Epithelial cell of prostate (primary cell): ENCODE measurements around the gene EPC1.
"Not testable (repeated sequence)": the region's sequence is repeated elsewhere in the genome, so short reads cannot be mapped to it uniquely, and the experiment has no call there.

Experiments
- DNase-seq: peaks from one replicate; pipeline ENCODE4 v3.0.0-alpha.2; 2011; ENCODE audit warnings: low read depth, low spot score
- H3K27ac ChIP-seq: fragments of 450-650 bp; 2 replicates; pipeline ENCODE4 v1.5.1; 2017; ENCODE audit warnings: mild to moderate bottlenecking

The EPC1 gene

DNA sequence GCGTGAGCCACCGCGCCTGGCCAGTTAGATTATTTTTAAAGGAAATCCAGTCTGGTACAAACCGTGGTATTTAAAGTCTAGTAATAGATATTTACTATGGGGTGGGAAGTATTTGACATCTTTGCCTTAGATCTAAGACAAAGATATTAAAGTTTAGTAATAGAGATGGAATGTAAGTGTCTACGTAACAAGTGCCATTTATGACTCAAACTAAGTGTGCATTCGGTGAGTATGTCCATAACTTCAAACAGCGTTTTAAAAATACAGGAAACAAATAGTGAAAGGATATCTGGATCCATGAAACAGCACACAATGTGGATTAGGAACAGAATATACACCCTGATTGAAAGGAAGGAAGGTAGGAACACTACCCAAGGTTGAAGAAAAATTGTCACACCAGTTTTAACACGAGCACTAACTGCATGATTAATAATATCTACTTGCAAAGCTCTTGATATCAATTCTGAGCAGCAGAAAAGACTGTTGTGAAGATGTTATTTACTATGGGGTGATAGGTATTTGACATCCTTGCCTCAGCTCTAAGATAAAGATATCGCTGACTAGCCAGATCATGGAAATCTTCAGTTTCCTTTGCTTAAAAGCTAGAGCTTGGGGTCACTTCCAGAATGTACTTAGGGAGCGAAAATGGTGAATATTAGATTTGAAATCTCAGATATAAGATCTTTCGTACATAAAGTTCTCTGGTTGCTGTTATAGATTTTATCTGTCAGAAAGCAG lies 48.7 kb downstream of the EPC1 start:
- DNase-seq: peak; percentile 29
- H3K27ac ChIP-seq: peak overlapping the region; percentile 62

GRCh38 chr10:32295027-32295426 lies 51.9 kb downstream of the EPC1 start:
- DNase-seq: no peak
- no peak overlapping the region for H3K27ac ChIP-seq

DNA sequence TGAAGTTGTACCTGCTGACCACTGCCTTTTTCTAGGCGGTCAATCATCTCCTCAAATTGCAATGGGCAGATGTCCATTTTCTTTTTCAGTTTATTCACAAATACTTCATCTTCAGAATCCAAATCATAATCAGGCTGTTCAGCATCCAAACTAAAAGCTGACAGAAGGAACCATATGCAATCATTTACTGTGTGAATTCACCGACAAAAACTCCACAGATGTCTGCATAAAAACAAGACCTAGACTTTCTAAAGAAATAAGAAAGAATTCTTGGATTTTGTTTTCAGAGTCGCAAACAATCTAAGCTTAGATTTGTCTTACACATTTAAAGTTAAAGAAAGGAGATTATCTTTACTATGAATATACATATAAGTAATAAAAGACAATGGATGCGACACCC lies 53.4 kb downstream of the EPC1 start:
- no peak for DNase-seq

GRCh38 chr10:32279795-32280194 lies 67.2 kb downstream of the EPC1 start:
- no peak overlapping the region for H3K27ac ChIP-seq
- DNase-seq: no peak

More for the DNA sequence above, 53.4 kb downstream of the EPC1 start:
- no peak overlapping the region for H3K27ac ChIP-seq

- no peak overlapping the region for H3K27ac ChIP-seq
Measured at GRCh38 chr10:32273336-32273735, 73.6 kb downstream of the EPC1 start.

GRCh38 chr10:32271617-32272016 lies 75.3 kb downstream of the EPC1 start:
- H3K27ac ChIP-seq: no peak overlapping the region
- peak; percentile 50 for DNase-seq

More at GRCh38 chr10:32273336-32273735, 73.6 kb downstream of the EPC1 start:
- DNase-seq: no peak

- DNase-seq: no peak
- no peak overlapping the region for H3K27ac ChIP-seq
Measured at GRCh38 chr10:32269343-32270100, 77.4 kb downstream of the EPC1 start.

DNA sequence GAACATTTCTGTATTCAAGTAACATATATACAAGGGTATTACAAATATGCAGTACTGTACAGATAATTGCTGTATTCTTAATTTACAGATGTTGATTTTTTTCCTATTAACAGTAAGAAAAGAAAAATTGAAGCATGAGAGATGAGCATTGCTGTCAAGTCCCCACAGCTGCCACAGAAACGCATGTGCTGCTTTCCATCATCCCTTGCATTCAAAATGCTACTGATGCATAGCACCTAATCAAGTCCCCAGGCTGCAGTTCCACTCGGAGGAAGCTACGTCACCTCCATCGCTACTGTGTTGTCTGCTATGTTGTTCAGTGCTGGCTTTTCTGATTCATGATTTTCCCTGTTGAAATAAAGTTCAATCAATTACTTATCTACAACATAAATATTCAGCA lies 78.2 kb downstream of the EPC1 start:
- no peak for DNase-seq
- H3K27ac ChIP-seq: no peak overlapping the region

GRCh38 chr10:32266979-32267378 lies 80.0 kb downstream of the EPC1 start:
- no peak for DNase-seq
- no peak overlapping the region for H3K27ac ChIP-seq

- no peak overlapping the region for H3K27ac ChIP-seq
- no peak for DNase-seq
Measured at GRCh38 chr10:32266566-32266965, 80.4 kb downstream of the EPC1 start.

GRCh38 chr10:32265756-32266155 lies 81.2 kb downstream of the EPC1 start:
- DNase-seq: no peak
- H3K27ac ChIP-seq: no peak overlapping the region

GRCh38 chr10:32263300-32263699 lies 83.7 kb downstream of the EPC1 start:
- DNase-seq: no peak
- H3K27ac ChIP-seq: no peak overlapping the region

GRCh38 chr10:32259551-32259950 lies 87.4 kb downstream of the EPC1 start:
- DNase-seq: no peak
- no peak overlapping the region for H3K27ac ChIP-seq

DNA sequence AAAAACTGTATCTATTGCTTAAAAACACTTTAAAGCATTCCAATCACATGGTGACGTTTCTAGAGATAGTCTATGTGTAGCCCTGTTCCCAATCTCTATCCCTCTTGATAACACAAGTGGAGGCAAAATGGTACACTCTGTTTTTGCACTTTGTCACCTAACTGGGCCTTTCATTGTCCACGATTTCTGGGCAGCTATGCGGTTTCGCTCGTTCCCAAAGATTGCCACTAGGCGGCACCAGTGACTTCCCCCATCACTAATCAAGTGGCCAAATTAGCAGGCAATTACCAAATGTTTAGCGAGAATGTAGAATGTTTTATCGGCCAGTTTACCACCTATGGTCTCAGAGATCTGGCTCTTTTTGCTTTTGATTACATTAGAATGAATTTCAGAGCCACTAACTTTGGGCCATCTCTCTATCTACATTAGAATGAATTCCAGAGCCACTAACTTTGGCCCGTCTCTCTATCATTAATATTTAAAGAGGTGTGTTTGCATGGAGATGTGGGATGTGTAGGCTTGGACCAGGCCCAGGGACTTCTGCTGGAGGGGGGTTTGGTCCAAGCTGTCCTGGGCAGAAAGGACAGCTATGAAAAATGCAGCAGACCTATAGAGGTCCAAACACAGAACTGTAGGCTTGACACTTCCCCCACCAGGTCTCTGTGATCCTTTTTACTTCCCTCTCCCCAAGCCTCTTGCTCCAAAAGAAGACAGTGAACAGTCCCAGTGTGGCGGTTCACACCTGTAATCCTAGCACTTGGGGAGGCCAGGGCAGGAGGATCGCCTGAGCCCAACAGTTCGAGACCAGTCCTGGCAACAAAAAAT lies 90.1 kb downstream of the EPC1 start:
- no peak for DNase-seq
- H3K27ac ChIP-seq: no peak overlapping the region

GRCh38 chr10:32253821-32254220 lies 93.1 kb downstream of the EPC1 start:
- H3K27ac ChIP-seq: no peak overlapping the region
- no peak for DNase-seq

DNA sequence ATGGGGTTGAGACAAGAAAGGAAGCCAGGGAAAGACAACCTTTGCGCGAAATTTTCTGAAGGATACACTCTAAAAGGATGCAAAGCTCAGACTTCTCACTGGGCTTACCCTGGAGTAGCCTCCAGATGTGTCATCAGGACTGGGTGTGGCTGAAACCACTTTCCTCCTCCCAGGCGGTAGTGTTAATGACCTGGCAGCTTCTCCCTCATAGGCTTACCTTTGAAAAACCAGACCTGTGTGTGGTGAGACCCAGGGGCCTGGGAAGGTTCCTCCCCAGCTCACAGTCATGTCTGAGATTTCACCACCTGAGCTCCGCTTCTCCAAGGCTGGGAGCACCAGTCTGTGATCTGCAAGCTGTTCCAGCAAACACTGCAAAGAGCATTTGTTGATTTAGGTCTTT lies 93.7 kb downstream of the EPC1 start:
- DNase-seq: peak; percentile 91
- H3K27ac ChIP-seq: no peak overlapping the region

DNA sequence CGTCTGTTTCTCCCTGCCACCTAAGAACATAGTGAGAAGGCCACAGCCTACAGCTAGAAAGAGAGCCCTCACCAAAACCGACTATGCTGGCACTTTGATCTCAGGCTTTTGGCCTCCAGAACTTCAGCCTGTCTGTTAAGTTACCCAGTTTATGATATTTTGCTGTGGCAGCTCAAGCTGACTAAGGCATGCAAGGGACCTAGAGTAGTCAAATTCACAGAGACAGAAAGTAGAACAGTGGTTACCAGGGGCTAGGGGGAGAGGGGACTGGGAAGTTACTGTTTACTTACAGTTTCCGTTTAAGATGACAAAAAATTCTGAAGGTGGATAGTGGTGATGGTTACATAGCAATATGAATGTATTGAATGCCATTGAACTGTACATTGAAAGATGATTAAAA lies 96.5 kb downstream of the EPC1 start:
- DNase-seq, H3K27ac ChIP-seq: not testable (repeated sequence)

GRCh38 chr10:32246685-32247084 lies 100.3 kb downstream of the EPC1 start:
- H3K27ac ChIP-seq: no peak overlapping the region
- no peak for DNase-seq

DNA sequence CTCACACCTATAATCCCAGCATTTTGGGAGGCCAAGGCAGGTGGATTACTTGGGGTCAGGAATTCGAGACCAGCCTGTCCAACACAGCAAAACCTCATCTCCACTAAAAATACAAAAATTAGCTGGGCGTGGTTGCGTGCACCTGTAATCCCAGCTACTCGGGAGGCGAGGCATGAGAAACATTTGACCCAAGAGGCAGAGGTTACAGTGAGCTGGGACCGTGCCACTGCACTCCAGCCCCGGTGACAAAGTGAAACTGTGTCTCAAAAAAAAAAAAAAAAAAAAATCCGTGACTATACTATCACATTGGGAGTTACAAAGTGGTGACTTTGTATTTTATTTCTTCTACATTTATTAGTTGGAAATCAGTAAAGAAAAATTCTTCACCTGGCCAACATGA lies 101.2 kb downstream of the EPC1 start:
- no peak overlapping the region for H3K27ac ChIP-seq
- DNase-seq: no peak

DNA sequence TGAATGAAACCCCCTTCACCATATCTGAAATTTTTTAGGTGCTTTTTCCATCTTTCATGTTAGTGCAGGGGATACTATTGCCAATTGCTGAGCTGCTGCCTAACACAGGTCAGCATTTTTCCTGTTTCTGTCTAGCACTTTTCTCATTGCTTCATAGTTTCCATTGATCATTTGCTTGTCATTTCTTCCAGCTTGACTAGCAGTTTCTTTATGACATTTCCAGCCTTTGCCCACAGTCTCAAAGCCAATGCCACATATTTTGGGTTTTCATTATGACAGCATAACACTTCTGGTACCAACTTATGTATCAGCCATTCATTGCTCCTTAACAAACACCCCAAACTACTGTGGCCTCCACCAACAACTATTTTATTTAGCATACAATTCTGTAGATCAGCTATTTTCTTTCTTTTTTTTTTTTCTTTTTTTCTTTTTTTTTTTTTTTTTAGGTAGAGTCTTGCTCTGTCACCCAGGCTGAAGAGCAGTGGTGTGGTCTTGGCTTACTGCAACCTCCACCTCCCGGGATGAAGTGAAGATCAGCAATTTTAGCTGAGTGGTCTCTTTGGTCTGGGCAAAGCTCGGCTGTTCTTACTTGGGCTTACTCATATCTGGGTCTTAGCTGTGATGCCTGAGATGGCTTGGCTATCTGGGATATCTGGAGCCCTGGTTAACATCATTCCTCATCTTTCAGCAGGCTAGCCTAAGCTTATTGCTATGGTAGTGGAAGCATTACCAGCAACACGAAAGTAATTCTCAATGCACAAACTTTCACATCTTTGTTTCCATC lies 102.3 kb downstream of the EPC1 start:
- DNase-seq: no peak
- H3K27ac ChIP-seq: no peak overlapping the region
